HepG2 (cell line): ENCODE results near the gene L3MBTL1. TPM values are rescaled to one million over a fixed set of nuclear protein-coding genes. Genes with fewer than 3 reads are reported as not detected.

ENCODE experiments used
- MED1 ChIP-seq: sonication (generic); formaldehyde crosslinking; IDR thresholded peaks from 2 replicates; pipeline ENCODE4 v1.4.0; 2020; ENCODE audit warnings: missing genetic modification reagents
- MED8 ChIP-seq: sonication (generic); formaldehyde crosslinking; IDR thresholded peaks from 2 replicates; pipeline ENCODE4 v1.8.1; 2023; ENCODE audit warnings: mild to moderate bottlenecking, missing genetic modification reagents; ENCODE audit not compliant: insufficient replicate concordance
- REPIN1 ChIP-seq: sonication (generic); formaldehyde crosslinking; IDR thresholded peaks from 2 replicates; pipeline ENCODE4 v1.8.0; 2022; ENCODE audit warnings: missing genetic modification reagents, low read depth, mild to moderate bottlenecking, borderline replicate concordance
- SP2 ChIP-seq: sonication (generic); formaldehyde crosslinking; IDR thresholded peaks from 2 replicates; pipeline ENCODE4 v1.5.1; 2020; ENCODE audit warnings: mild to moderate bottlenecking, missing genetic modification reagents
- ZBTB38 ChIP-seq: sonication (generic); formaldehyde crosslinking; IDR thresholded peaks from 2 replicates; pipeline ENCODE4 v1.5.1; 2020; ENCODE audit warnings: mild to moderate bottlenecking, missing genetic modification reagents
- ZNF124 ChIP-seq: sonication (generic); formaldehyde crosslinking; IDR thresholded peaks from 2 replicates; pipeline ENCODE4 v1.4.0; 2020; ENCODE audit warnings: missing genetic modification reagents
- ZNF484 ChIP-seq: sonication (generic); formaldehyde crosslinking; IDR thresholded peaks from 2 replicates; pipeline ENCODE4 v1.5.1; 2020; ENCODE audit warnings: mild to moderate bottlenecking, low read depth, missing genetic modification reagents, borderline replicate concordance
- ZNF496 ChIP-seq: sonication (generic); formaldehyde crosslinking; IDR thresholded peaks from 2 replicates; pipeline ENCODE4 v1.8.1; 2023; ENCODE audit warnings: mild to moderate bottlenecking, moderate library complexity, missing genetic modification reagents; ENCODE audit not compliant: insufficient replicate concordance
- ZNF589 ChIP-seq: sonication (generic); formaldehyde crosslinking; conservative IDR thresholded peaks from 2 replicates; pipeline ENCODE4 v1.8.0; 2022; ENCODE audit warnings: mild to moderate bottlenecking, moderate library complexity, missing genetic modification reagents
- polyA plus RNA-seq, 8 experiments: library from polyadenylated mRNA; depleted of rRNA in 3 of 8; stranded (reverse) in 7 of 8; unstranded in 1 of 8; fragments of >200 nt; fragmentation: Illumina TruSeq in 4 of 8; extraction: Trizol in 4 of 8; gene quantifications; 2 replicates each; pipeline versions ENCODE4 v1.2.1 to v1.2.3, GENCODE V29; 2011 to 2016; ENCODE audit warnings: low read depth in 4 of 8, missing spikeins in 1 of 8, mixed read lengths in 1 of 8; ENCODE audit not compliant: insufficient read depth in 1 of 8
- total RNA-seq, 5 experiments: library from RNA; depleted of rRNA; stranded (reverse); fragments of >200 nt; fragmentation: Illumina TruSeq; extraction: Trizol; gene quantifications; 2 replicates each; pipeline ENCODE4 v1.2.3, GENCODE V29; 2016; ENCODE audit warnings: low read depth in 1 of 5
- TF ChIP-seq, protein P1 (sequence below): sonication (generic); formaldehyde crosslinking; IDR thresholded peaks from 2 replicates; pipeline ENCODE4 v1.5.0; 2020; ENCODE audit warnings: mild to moderate bottlenecking, missing genetic modification reagents, borderline replicate concordance
- TF ChIP-seq, protein P2 (sequence below): sonication (generic); formaldehyde crosslinking; IDR thresholded peaks from 2 replicates; pipeline ENCODE4 v1.4.0; 2020; ENCODE audit warnings: missing genetic modification reagents, borderline replicate concordance
- TF ChIP-seq, protein P3 (sequence below): sonication (generic); formaldehyde crosslinking; IDR thresholded peaks from 2 replicates; pipeline ENCODE4 v1.5.0; 2020; ENCODE audit warnings: missing genetic modification reagents, mild to moderate bottlenecking, borderline replicate concordance
- TF ChIP-seq, protein P4 (sequence below): sonication (generic); formaldehyde crosslinking; IDR thresholded peaks from 2 replicates; pipeline ENCODE4 v1.5.0; 2020; ENCODE audit warnings: missing genetic modification reagents, mild to moderate bottlenecking, borderline replicate concordance
- TF ChIP-seq, protein P5 (sequence below): sonication (generic); formaldehyde crosslinking; IDR thresholded peaks from 2 replicates; pipeline ENCODE4 v1.4.0; 2020; ENCODE audit warnings: missing genetic modification reagents

Gene L3MBTL1
- total and polyA plus RNA-seq, 2 of the 13 experiments (the other 11 are each of a cell fraction or from before 2014, with no cell fraction given) = 9.0 to 17.8 TPM

DNA sequence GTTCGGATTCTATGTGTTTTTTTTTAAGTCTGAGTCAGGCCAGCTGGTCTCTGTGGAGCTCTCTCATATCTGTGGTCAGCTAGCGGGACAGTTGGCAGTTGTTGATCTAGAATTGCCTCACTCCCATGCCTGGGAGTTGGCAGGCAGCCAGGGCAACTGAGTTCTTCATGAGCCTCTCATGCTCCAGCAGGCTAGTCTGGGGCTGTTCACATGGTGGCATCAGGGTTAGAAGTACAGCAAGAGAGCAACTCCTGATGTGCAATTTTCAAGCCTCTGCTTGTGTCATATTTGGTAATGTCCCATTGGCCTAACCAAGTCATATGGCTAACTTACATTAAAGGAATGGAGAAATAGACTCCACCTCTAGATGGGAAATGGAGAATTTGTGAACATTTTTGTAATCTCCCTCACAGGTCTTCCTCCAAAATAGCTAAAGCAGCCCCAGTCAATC is 76.5 kb downstream of the L3MBTL1 start (continued):
- TF ChIP-seq, protein P1, sequence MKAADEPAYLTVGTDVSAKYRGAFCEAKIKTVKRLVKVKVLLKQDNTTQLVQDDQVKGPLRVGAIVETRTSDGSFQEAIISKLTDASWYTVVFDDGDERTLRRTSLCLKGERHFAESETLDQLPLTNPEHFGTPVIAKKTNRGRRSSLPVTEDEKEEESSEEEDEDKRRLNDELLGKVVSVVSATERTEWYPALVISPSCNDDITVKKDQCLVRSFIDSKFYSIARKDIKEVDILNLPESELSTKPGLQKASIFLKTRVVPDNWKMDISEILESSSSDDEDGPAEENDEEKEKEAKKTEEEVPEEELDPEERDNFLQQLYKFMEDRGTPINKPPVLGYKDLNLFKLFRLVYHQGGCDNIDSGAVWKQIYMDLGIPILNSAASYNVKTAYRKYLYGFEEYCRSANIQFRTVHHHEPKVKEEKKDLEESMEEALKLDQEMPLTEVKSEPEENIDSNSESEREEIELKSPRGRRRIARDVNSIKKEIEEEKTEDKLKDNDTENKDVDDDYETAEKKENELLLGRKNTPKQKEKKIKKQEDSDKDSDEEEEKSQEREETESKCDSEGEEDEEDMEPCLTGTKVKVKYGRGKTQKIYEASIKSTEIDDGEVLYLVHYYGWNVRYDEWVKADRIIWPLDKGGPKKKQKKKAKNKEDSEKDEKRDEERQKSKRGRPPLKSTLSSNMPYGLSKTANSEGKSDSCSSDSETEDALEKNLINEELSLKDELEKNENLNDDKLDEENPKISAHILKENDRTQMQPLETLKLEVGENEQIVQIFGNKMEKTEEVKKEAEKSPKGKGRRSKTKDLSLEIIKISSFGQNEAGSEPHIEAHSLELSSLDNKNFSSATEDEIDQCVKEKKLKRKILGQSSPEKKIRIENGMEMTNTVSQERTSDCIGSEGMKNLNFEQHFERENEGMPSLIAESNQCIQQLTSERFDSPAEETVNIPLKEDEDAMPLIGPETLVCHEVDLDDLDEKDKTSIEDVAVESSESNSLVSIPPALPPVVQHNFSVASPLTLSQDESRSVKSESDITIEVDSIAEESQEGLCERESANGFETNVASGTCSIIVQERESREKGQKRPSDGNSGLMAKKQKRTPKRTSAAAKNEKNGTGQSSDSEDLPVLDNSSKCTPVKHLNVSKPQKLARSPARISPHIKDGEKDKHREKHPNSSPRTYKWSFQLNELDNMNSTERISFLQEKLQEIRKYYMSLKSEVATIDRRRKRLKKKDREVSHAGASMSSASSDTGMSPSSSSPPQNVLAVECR (CRISPR knock-in tag) = peak; percentile 17; the same call in 1 of the 2 replicates
- TF ChIP-seq ZBTB38 (peak; percentile 92), ZNF124 (CRISPR knock-in tag) (no peak), ZNF496 (CRISPR knock-in tag) (no peak), MED8 (no peak), ZNF484 (CRISPR knock-in tag) (no peak), SP2 (CRISPR knock-in tag) (no peak), REPIN1 (CRISPR knock-in tag) (0 out of 2 replicates have a peak, but pooled peaks have one; percentile 36), MED1 (CRISPR knock-in tag) (peak; percentile 80), ZNF589 (CRISPR knock-in tag) (no peak)
- TF ChIP-seq, protein P2, sequence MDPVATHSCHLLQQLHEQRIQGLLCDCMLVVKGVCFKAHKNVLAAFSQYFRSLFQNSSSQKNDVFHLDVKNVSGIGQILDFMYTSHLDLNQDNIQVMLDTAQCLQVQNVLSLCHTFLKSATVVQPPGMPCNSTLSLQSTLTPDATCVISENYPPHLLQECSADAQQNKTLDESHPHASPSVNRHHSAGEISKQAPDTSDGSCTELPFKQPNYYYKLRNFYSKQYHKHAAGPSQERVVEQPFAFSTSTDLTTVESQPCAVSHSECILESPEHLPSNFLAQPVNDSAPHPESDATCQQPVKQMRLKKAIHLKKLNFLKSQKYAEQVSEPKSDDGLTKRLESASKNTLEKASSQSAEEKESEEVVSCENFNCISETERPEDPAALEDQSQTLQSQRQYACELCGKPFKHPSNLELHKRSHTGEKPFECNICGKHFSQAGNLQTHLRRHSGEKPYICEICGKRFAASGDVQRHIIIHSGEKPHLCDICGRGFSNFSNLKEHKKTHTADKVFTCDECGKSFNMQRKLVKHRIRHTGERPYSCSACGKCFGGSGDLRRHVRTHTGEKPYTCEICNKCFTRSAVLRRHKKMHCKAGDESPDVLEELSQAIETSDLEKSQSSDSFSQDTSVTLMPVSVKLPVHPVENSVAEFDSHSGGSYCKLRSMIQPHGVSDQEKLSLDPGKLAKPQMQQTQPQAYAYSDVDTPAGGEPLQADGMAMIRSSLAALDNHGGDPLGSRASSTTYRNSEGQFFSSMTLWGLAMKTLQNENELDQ = no peak
- TF ChIP-seq, protein P3, sequence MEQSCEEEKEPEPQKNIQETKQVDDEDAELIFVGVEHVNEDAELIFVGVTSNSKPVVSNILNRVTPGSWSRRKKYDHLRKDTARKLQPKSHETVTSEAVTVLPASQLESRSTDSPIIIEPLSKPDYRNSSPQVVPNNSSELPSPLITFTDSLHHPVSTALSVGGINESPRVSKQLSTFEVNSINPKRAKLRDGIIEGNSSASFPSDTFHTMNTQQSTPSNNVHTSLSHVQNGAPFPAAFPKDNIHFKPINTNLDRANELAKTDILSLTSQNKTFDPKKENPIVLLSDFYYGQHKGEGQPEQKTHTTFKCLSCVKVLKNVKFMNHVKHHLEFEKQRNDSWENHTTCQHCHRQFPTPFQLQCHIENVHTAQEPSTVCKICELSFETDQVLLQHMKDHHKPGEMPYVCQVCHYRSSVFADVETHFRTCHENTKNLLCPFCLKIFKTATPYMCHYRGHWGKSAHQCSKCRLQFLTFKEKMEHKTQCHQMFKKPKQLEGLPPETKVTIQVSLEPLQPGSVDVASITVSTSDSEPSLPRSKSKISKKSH (CRISPR knock-in tag) = no peak
- TF ChIP-seq, protein P4, sequence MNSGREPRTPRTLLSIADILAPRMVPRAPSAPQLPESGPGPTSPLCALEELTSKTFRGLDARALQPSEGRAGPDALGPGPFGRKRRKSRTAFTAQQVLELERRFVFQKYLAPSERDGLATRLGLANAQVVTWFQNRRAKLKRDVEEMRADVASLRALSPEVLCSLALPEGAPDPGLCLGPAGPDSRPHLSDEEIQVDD (CRISPR knock-in tag) = no peak
- TF ChIP-seq, protein P5, sequence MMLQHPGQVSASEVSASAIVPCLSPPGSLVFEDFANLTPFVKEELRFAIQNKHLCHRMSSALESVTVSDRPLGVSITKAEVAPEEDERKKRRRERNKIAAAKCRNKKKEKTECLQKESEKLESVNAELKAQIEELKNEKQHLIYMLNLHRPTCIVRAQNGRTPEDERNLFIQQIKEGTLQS (CRISPR knock-in tag) = peak; percentile 50; the same call in 1 of the 2 replicates
